Nephron progenitor cell (in vitro differentiated cells): ENCODE results near the gene STAT6.

Source experiments
- DNase-seq: peaks from one replicate; pipeline ENCODE4 v3.0.0; 2021
- H3K27ac Mint-ChIP-seq: 2 replicates; pipeline ENCODE4 v1.8.0; 2021; ENCODE audit warnings: mild to moderate bottlenecking, moderate library complexity, mixed read lengths
- H3K27me3 Mint-ChIP-seq: 2 replicates; pipeline ENCODE4 v1.8.0; 2021; ENCODE audit warnings: mild to moderate bottlenecking, low read depth, mixed read lengths; ENCODE audit not compliant: poor library complexity
- H3K36me3 Mint-ChIP-seq: 2 replicates; pipeline ENCODE4 v1.8.0; 2021; ENCODE audit warnings: low read depth, mixed read lengths
- H3K4me1 Mint-ChIP-seq: 2 replicates; pipeline ENCODE4 v1.8.0; 2021; ENCODE audit warnings: mixed read lengths
- H3K4me3 Mint-ChIP-seq: 2 replicates; pipeline ENCODE4 v1.8.0; 2021; ENCODE audit warnings: mild to moderate bottlenecking, moderate library complexity, mixed read lengths
- H3K9me3 Mint-ChIP-seq: 2 replicates; pipeline ENCODE4 v1.8.0; 2021; ENCODE audit warnings: mild to moderate bottlenecking, moderate library complexity, mixed read lengths
- TF ChIP-seq, protein P1 (sequence below): fragments of 200-600 bp; sonication (generic); IDR thresholded peaks from 2 replicates; pipeline ENCODE4 v1.5.0; 2021; ENCODE audit warnings: antibody characterized with exemption

Gene STAT6

DNA sequence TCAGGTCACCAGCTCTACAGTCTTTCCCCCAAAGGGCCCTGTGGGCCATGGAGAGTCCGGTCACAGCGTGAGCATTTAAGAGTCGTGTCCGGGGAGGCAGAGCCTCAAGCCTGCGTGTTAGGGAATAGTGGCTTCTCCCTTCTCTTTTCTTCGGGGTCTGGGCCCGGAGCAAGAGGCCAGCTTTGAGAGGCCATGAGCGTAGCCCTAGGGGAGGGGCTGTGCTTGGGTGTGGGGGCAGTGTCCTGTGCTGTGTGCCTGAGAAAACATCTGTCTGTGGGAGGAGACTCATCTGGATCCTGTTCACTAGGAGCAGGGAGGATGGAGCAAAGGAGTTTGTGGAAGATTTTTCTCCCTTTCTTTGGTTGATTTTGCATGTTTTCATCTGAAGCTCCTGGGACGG is 31.0 kb upstream of the STAT6 start:
- no peak for DNase-seq
- TF ChIP-seq, protein P1, sequence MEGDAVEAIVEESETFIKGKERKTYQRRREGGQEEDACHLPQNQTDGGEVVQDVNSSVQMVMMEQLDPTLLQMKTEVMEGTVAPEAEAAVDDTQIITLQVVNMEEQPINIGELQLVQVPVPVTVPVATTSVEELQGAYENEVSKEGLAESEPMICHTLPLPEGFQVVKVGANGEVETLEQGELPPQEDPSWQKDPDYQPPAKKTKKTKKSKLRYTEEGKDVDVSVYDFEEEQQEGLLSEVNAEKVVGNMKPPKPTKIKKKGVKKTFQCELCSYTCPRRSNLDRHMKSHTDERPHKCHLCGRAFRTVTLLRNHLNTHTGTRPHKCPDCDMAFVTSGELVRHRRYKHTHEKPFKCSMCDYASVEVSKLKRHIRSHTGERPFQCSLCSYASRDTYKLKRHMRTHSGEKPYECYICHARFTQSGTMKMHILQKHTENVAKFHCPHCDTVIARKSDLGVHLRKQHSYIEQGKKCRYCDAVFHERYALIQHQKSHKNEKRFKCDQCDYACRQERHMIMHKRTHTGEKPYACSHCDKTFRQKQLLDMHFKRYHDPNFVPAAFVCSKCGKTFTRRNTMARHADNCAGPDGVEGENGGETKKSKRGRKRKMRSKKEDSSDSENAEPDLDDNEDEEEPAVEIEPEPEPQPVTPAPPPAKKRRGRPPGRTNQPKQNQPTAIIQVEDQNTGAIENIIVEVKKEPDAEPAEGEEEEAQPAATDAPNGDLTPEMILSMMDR: no peak
- Mint-ChIP-seq H3K9me3 (no peaks in the 10 kb centered on the region), H3K27me3 (no peaks in the 10 kb centered on the region), H3K4me1 (peaks cover 84% of the 10 kb centered on the region), H3K4me3 (peak overlapping the region; percentile 25), H3K27ac (peak overlapping the region; percentile 95), H3K36me3 (peaks cover 65% of the 10 kb centered on the region)

DNA sequence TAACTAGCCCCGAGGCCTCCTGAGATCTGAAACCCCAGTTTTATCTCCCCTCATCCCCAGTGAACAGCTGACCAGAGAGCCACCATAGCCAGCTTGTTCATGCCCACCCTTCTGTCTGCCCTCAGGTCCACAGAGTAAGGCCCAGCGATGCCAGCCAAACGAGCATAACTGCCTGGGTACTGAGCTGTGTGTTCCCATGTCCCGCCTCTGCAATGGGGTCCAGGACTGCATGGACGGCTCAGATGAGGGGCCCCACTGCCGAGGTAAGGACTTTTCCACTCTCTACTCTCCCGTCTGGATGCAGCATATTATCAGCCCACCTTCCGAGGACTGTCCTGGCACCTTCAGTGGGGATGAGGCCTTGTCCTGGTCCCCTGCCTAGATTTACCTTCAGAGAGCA is 30.1 kb upstream of the STAT6 start:
- H3K9me3 Mint-ChIP-seq: no peaks in the 10 kb centered on the region
- no peak for DNase-seq
- H3K4me1 Mint-ChIP-seq: peaks cover 83% of the 10 kb centered on the region
- H3K27me3 Mint-ChIP-seq: no peaks in the 10 kb centered on the region
- TF ChIP-seq, protein P1: no peak
- peaks cover 64% of the 10 kb centered on the region for H3K36me3 Mint-ChIP-seq
- peak overlapping the region; percentile 95 for H3K27ac Mint-ChIP-seq
- no peak overlapping the region for H3K4me3 Mint-ChIP-seq

DNA sequence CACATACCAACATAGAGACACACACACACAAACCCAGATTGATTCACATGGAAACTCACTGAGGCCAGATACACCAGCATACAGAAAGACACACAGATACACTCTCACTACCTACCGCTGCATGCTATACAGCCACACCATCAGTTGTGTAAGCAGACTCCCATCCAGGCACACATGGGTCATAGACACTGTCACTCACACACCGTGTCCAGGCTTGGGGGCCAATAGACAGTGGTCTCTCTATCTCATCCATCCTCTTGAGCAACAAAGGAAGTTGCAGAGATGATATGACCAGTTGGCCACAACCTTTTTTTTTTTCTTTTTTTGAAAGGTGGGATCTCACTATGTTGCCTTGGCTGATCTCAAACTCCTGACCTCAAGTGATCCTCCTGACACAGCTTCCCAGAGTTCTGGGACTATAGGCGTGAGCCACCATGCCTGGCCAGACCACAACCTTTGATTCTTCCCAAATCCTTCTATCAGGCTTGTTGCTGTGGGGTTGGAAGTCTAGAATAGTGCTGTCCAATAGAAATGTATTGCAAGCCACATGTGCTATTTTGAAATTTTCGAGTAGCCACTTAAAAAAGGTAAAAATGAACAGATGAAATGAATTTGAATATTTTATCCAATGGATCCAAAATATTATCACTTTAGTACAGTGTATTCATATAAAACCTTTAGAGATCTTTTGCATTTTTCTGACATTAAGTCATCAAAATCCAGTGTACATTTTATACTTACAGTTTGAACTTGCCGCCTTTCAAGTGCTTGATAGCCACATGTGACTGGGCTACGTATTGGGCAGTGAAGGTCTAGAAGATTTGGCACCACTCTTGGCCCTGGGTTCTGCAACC is 28.9 kb upstream of the STAT6 start:
- Mint-ChIP-seq H3K27ac (peak overlapping the region; percentile 4), H3K36me3 (peaks cover 51% of the 10 kb centered on the region), H3K9me3 (no peaks in the 10 kb centered on the region), H3K27me3 (peaks cover 4% of the 10 kb centered on the region), H3K4me1 (peaks cover 83% of the 10 kb centered on the region), H3K4me3 (no peak overlapping the region)
- TF ChIP-seq, protein P1: no peak
- no peak for DNase-seq

DNA sequence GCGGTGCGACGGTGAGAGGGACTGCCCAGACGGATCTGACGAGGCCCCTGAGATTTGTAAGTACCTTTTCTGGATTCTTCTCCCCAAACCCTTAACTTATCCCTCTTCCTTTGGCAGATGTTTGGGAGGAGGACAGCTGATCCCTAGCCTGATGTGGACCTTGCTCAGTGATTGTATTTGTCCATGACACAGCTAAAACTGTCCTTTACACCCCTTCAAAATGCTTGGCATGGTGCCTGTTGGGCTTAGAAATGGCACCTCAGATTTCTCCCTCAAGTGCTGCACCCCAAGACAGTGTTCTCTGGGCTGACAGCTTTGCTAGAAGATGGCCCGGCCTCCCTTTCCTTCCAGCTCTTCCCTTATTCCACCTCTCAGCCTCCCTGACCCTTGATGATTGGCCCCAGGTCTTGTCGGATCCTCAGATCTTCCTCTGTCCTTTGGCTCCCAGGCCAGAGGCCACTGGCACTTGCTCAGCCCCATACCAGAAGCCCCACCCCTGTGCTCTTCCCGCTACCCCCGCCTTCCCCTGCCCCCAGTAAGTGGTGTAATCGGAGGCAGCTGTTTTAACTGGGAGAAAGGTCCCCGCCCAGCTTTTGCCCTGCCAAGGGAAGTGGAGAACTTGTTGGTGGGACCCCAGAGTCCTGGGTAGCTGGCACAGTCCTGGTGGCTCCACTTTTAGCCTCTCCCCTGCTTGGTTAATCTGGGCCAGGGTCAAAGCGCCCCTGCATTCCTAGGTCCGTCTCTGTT is 27.5 kb upstream of the STAT6 start:
- Mint-ChIP-seq H3K27me3 (peaks cover 4% of the 10 kb centered on the region), H3K4me3 (no peak overlapping the region), H3K27ac (peak overlapping the region; percentile 76), H3K9me3 (no peaks in the 10 kb centered on the region), H3K36me3 (peaks cover 39% of the 10 kb centered on the region), H3K4me1 (peaks cover 94% of the 10 kb centered on the region)
- no peak for DNase-seq
- TF ChIP-seq, protein P1: no peak

DNA sequence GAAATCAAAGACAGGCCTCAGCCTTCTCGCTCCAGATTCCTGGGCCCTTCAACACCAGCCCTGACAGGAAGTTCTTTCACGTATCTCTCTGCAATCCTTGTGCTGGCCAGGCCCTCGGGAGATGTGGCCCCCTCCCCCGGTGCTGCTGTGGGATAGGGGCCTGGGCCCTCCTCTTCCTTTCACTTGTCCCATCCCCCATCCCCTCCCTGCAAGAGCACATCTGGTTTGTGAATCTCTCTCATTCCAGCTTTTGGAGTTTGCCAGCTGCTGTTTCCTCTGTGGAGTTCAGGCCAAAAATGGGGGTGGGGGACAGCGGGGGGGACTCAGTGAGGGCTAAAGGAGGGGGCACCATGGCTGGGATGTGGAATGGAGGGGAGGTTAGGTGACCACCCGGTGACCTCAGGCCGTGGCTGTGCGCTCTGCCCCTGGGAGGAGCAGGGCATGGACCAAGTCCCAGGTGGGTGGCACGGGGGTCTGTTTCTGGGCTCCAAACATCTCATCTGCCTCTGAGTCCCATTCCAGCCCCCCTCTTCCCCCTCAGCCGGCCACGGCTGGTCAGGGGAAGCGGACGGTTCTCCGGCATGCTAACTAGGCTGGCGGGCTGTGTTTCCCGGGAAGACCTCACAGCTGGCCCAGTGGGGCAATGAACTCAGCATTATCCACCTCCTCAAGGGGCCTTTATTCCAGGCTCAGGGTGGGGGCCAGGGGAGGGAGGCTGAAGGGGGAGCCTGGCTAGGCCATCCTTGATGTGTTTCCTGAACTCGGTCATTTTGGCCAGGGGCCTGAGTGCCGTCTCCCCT is 24.6 kb upstream of the STAT6 start:
- TF ChIP-seq, protein P1: no peak
- DNase-seq: peak; percentile 30
- H3K9me3 Mint-ChIP-seq: no peaks in the 10 kb centered on the region
- peak overlapping the region; percentile 58 for H3K4me3 Mint-ChIP-seq
- H3K27ac Mint-ChIP-seq: peak overlapping the region; percentile 88
- peaks cover 96% of the 10 kb centered on the region for H3K4me1 Mint-ChIP-seq
- H3K36me3 Mint-ChIP-seq: peaks cover 21% of the 10 kb centered on the region
- peaks cover 4% of the 10 kb centered on the region for H3K27me3 Mint-ChIP-seq
